Caco-2 (cell line): ENCODE data around the gene SLC34A3. TPM values are rescaled to one million over a fixed set of nuclear protein-coding genes. Genes with fewer than 3 reads are reported as not detected.

ENCODE experiments used
- BruUV-seq: library from RNA; stranded (reverse); fragments of 400-500 nt; replicated peaks from 2 replicates; lab custom pipeline; 2021; lab: Mats Ljungman, UMichigan
- CTCF ChIA-PET: fragments of 300-600 bp; sonication (Branson Sonifier 250); formaldehyde crosslinking; loops from one replicate; lab custom pipeline; 2022; ENCODE audit warnings: antibody characterized with exemption; lab: Charles Lee
- POLR2A ChIA-PET: fragments of 300-600 bp; sonication (Branson Sonifier 250); formaldehyde crosslinking; loops from one replicate; lab custom pipeline; 2022; ENCODE audit warnings: antibody characterized with exemption; lab: Charles Lee
- DNase-seq, 2 experiments: peaks; one replicate each; pipeline versions ENCODE4 v3.0.0 to v3.0.0-alpha.2; 2020 to 2022
- H3K27me3 ChIP-seq: replicated peaks from 2 replicates; pipeline ENCODE4 v1.6.0; 2011; ENCODE audit warnings: low read length; ENCODE audit not compliant: control insufficient read depth, insufficient read depth
- H3K36me3 ChIP-seq: 2 replicates; pipeline ENCODE4 v1.5.1; 2011; ENCODE audit warnings: low read length; ENCODE audit not compliant: control insufficient read depth, insufficient read depth
- H3K4me1 ChIP-seq: fragments of 250-450 bp; sonication (Bioruptor Pico); 2 replicates; pipeline ENCODE4 v1.5.1; 2020; ENCODE audit warnings: mild to moderate bottlenecking
- H3K4me3 ChIP-seq: 2 replicates; pipeline ENCODE4 v1.5.1; 2011; ENCODE audit warnings: low read depth, mild to moderate bottlenecking, control low read depth, low read length
- H3K9me3 ChIP-seq: fragments of 250-450 bp; sonication (Bioruptor Pico); 2 replicates; pipeline ENCODE4 v1.5.1; 2020; ENCODE audit warnings: mild to moderate bottlenecking, moderate library complexity
- H3K27ac Mint-ChIP-seq: one replicate; pipeline ENCODE4 v1.8.0; 2022; ENCODE audit warnings: mixed read lengths; ENCODE audit not compliant: unreplicated experiment
- H3K27me3 Mint-ChIP-seq: one replicate; pipeline ENCODE4 v1.8.0; 2022; ENCODE audit warnings: mixed read lengths; ENCODE audit not compliant: insufficient read depth, unreplicated experiment
- H3K36me3 Mint-ChIP-seq: one replicate; pipeline ENCODE4 v1.8.0; 2022; ENCODE audit warnings: mild to moderate bottlenecking, mixed read lengths; ENCODE audit not compliant: insufficient read depth, unreplicated experiment
- H3K4me1 Mint-ChIP-seq: one replicate; pipeline ENCODE4 v1.8.0; 2022; ENCODE audit warnings: low read depth, mixed read lengths; ENCODE audit not compliant: unreplicated experiment
- H3K4me3 Mint-ChIP-seq: one replicate; pipeline ENCODE4 v1.8.0; 2022; ENCODE audit warnings: mild to moderate bottlenecking, moderate library complexity, mixed read lengths; ENCODE audit not compliant: unreplicated experiment
- H3K9me3 Mint-ChIP-seq: one replicate; pipeline ENCODE4 v1.8.0; 2022; ENCODE audit warnings: mixed read lengths; ENCODE audit not compliant: unreplicated experiment
- intact Hi-C: fragments of 100-400 bp; cut with micrococcal nuclease; formaldehyde crosslinking; loops from one replicate; pipeline ENCODE4 v1.10.0; 2022; ENCODE audit not compliant: unreplicated experiment
- total RNA-seq: library from RNA; stranded (reverse); gene quantifications from 2 replicates; pipeline ENCODE4 v1.2.3, GENCODE V29; 2022
- TF ChIP-seq, protein P1 (sequence below), 2 experiments: fragments of 200-600 bp in 1 of 2; IDR thresholded peaks; 1 replicate in 1 of 2; 2 replicates in 1 of 2; pipeline versions ENCODE4 v1.5.1 to v1.8.0; 2011 to 2022; ENCODE audit warnings: antibody characterized with exemption in 1 of 2, control low read depth in 1 of 2, inconsistent platforms in 1 of 2, low read depth in 1 of 2, low read length in 1 of 2, mild to moderate bottlenecking in 1 of 2, moderate library complexity in 1 of 2; ENCODE audit not compliant: insufficient read depth in 1 of 2, severe bottlenecking in 1 of 2, unreplicated experiment in 1 of 2

Gene SLC34A3
- total RNA-seq, 1 experiment from 2014 or later = not detected

DNA sequence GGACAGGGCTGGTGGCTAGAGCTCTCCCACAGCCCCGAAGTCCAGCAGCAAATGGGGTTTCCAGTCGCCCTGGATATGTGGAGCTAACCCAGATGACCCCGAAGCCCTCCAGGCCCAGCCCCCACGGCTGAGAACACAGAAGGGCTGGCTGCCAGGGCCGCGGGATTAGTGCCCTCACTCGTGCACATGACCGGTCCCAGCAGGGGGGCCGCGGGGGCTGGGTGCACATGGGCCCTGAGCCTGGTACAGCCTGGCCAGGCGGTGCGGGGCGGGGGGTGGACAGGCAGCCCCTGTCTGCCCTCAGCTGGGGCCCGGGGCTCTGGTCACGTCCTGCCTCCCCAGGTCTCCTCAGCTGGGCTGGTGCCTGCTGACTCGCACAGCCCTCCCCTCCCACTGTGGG lies 36.3 kb upstream of the SLC34A3 start:
- peaks cover 28% of the 10 kb centered on the region for H3K36me3 Mint-ChIP-seq
- Histone ChIP-seq H3K4me1 (peaks cover 35% of the 10 kb centered on the region), H3K36me3 (peaks cover 2% of the 10 kb centered on the region), H3K9me3 (no peaks in the 10 kb centered on the region), H3K4me3 (no peak overlapping the region), H3K27me3 (no peaks in the 10 kb centered on the region)
- H3K27ac Mint-ChIP-seq = no peak overlapping the region
- no peak overlapping the region for H3K4me3 Mint-ChIP-seq
- H3K9me3 Mint-ChIP-seq = no peaks in the 10 kb centered on the region
- no TSS peak for BruUV-seq
- DNase-seq = no peak
- TF ChIP-seq, protein P1, sequence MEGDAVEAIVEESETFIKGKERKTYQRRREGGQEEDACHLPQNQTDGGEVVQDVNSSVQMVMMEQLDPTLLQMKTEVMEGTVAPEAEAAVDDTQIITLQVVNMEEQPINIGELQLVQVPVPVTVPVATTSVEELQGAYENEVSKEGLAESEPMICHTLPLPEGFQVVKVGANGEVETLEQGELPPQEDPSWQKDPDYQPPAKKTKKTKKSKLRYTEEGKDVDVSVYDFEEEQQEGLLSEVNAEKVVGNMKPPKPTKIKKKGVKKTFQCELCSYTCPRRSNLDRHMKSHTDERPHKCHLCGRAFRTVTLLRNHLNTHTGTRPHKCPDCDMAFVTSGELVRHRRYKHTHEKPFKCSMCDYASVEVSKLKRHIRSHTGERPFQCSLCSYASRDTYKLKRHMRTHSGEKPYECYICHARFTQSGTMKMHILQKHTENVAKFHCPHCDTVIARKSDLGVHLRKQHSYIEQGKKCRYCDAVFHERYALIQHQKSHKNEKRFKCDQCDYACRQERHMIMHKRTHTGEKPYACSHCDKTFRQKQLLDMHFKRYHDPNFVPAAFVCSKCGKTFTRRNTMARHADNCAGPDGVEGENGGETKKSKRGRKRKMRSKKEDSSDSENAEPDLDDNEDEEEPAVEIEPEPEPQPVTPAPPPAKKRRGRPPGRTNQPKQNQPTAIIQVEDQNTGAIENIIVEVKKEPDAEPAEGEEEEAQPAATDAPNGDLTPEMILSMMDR (IDR thresholded peaks at IDR 0.05; ENCODE audit: insufficient read depth in 1 of 2, low read depth in 1 of 2, low read length in 1 of 2, severe bottlenecking in 1 of 2, unreplicated experiment in 1 of 2) = no peak
- intact Hi-C loops = no loop called here
- ChIA-PET POLR2A (no interaction called here), CTCF (no interaction called here)
- no peaks in the 10 kb centered on the region for H3K27me3 Mint-ChIP-seq
- H3K4me1 Mint-ChIP-seq = peaks cover 15% of the 10 kb centered on the region

DNA sequence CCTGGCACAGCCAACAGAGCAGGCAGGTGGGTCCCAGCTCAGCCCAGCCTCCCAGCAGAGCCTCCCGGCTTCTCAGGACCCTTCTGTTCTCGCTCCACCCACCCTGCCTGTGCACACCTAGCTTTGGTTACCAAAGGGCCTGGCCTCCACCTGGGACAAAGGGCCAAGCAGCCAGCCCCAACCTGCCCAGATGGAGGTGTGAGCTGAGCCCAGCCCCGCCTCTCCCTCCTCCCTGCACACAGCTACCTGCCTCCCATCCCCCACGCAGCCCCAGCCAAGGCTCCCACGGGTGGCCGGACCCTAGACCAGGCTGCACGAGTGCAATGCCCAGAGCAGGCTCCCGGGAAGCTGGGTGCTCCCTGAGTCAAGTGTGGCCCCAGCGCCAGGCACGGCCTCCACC lies 35.8 kb upstream of the SLC34A3 start:
- Histone ChIP-seq H3K27me3 (no peaks in the 10 kb centered on the region), H3K9me3 (no peaks in the 10 kb centered on the region), H3K4me1 (peaks cover 32% of the 10 kb centered on the region), H3K4me3 (no peak overlapping the region), H3K36me3 (peaks cover 2% of the 10 kb centered on the region)
- CTCF ChIA-PET = interaction anchor here (0.7 to 1.1 kb wide), 2 partner anchors 33 to 42 kb away, joined by 3 to 4 read pairs; no protein-coding TSS in a partner anchor
- DNase-seq = no peak
- intact Hi-C loops = no loop called here
- Mint-ChIP-seq H3K4me1 (peaks cover 15% of the 10 kb centered on the region), H3K27ac (peak overlapping the region; percentile 61), H3K36me3 (peaks cover 30% of the 10 kb centered on the region), H3K27me3 (no peaks in the 10 kb centered on the region), H3K4me3 (no peak overlapping the region), H3K9me3 (no peaks in the 10 kb centered on the region)
- POLR2A ChIA-PET = no interaction called here
- TF ChIP-seq, protein P1 (IDR thresholded peaks at IDR 0.05; ENCODE audit: insufficient read depth in 1 of 2, low read depth in 1 of 2, low read length in 1 of 2, severe bottlenecking in 1 of 2, unreplicated experiment in 1 of 2) = no peak
- BruUV-seq = no TSS peak

DNA sequence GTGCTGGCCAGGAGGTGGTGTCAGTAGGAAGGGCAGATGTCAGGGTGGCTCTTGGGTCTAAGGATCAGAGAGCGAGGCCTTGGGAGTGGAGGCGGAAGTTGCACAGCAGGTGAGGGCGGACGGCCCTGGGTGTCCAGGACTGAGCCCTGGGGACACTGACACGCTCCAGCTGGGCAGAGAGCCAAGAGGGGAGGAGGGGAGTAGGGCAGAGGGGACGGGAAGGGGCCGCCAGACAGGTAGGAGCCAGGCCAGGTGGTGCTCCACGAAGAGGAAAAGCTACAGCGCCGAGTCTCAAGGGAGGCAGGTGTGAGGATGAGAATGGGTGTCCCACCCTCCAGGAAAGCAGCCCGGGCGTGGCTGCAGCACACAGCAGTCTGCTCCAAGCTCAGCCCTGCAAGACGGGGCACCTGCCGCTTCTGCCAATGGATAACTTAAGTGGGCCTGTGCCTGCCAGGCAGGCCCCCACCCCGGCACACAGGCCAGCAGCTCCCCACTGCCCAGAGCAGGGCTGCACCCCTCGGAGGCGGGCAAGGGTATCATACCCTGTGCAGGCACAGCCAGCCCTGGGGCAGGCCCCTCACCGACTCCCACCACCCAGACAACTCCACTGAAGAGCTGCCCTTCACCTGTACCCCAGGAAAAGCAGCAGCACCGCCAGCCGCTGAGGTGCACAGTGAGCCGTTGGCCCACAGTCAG lies 35.0 kb upstream of the SLC34A3 start:
- Mint-ChIP-seq H3K36me3 (peaks cover 27% of the 10 kb centered on the region), H3K27me3 (no peaks in the 10 kb centered on the region), H3K27ac (peak overlapping the region; percentile 61), H3K4me1 (peaks cover 12% of the 10 kb centered on the region), H3K9me3 (no peaks in the 10 kb centered on the region), H3K4me3 (peak overlapping the region; percentile 26)
- TF ChIP-seq, protein P1 (IDR thresholded peaks at IDR 0.05; ENCODE audit: insufficient read depth in 1 of 2, low read depth in 1 of 2, low read length in 1 of 2, severe bottlenecking in 1 of 2, unreplicated experiment in 1 of 2) = no peak
- Histone ChIP-seq H3K4me1 (peaks cover 29% of the 10 kb centered on the region), H3K4me3 (no peak overlapping the region), H3K36me3 (peaks cover 2% of the 10 kb centered on the region; the same call in 1 of the 2 replicates), H3K27me3 (no peaks in the 10 kb centered on the region), H3K9me3 (no peaks in the 10 kb centered on the region)
- ChIA-PET POLR2A (interaction anchor here (0.7 to 1.0 kb wide), 2 partner anchors 28 to 45 kb away, joined by 3 read pairs; no protein-coding TSS in a partner anchor), CTCF (interaction anchor here (0.7 to 1.1 kb wide), 2 partner anchors 34 to 41 kb away, joined by 3 to 4 read pairs; no protein-coding TSS in a partner anchor)
- intact Hi-C loops = no loop called here
- no TSS peak for BruUV-seq
- DNase-seq = no peak
